Keratinocyte (primary cell): Measurements from ENCODE around the gene CEMIP2.

ENCODE experiments used
- EZH2 ChIP-seq: IDR thresholded peaks from one replicate; pipeline ENCODE4 v1.6.1; 2012; ENCODE audit warnings: inconsistent platforms, mild to moderate bottlenecking, low read length, moderate library complexity
- TF ChIP-seq, protein P1 (sequence below), 3 experiments: IDR thresholded peaks in 1 of 3; conservative IDR thresholded peaks in 1 of 3; optimal IDR thresholded peaks in 1 of 3; 2 replicates in 2 of 3; 3 replicates in 1 of 3; pipeline versions ENCODE3 to v1.5.1; 2011; ENCODE audit warnings: low read length in 3 of 3, mild to moderate bottlenecking in 3 of 3, moderate library complexity in 2 of 3, control low read depth in 1 of 3, inconsistent platforms in 1 of 3; ENCODE audit not compliant: insufficient read depth in 2 of 3; ENCODE audit errors: extremely low read depth in 1 of 3

DNA sequence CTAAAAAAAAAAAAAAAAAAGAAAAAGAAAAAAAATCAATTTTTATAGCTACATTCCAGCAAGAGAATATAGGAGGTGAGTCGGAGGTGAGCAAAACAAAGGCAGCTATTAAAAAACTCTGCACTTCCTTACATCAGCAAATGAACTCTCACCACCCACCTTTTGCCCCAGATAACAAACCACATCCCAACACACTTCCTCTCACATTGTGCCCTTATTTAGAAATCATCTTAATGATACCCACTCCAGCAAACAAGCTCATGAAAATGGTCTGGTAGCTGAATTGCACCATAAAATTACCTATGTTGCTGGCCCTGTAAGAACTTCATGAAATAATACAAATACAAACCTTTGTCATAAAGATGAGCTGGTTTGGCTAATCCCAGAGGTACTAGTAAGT, 82.9 kb downstream of the CEMIP2 start:
- no peak for TF ChIP-seq EZH2
- TF ChIP-seq, protein P1, sequence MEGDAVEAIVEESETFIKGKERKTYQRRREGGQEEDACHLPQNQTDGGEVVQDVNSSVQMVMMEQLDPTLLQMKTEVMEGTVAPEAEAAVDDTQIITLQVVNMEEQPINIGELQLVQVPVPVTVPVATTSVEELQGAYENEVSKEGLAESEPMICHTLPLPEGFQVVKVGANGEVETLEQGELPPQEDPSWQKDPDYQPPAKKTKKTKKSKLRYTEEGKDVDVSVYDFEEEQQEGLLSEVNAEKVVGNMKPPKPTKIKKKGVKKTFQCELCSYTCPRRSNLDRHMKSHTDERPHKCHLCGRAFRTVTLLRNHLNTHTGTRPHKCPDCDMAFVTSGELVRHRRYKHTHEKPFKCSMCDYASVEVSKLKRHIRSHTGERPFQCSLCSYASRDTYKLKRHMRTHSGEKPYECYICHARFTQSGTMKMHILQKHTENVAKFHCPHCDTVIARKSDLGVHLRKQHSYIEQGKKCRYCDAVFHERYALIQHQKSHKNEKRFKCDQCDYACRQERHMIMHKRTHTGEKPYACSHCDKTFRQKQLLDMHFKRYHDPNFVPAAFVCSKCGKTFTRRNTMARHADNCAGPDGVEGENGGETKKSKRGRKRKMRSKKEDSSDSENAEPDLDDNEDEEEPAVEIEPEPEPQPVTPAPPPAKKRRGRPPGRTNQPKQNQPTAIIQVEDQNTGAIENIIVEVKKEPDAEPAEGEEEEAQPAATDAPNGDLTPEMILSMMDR (optimal IDR thresholded peaks at IDR 0.05 in 1 of 3, IDR thresholded peaks at IDR 0.05 in 1 of 3, conservative IDR thresholded peaks at IDR 0.05 in 1 of 3; ENCODE audit: extremely low read depth in 1 of 3, insufficient read depth in 2 of 3, low read length in 3 of 3): no peak
